Prostate gland (tissue), 2 donors: ENCODE results near the gene ANKFY1.

Experiments
- CTCF ChIP-seq, 4 experiments: fragments of 200-600 bp in 2 of 4; fragments of 450-650 bp in 2 of 4; sonication (generic) in 2 of 4; IDR thresholded peaks; 1 replicate in 3 of 4; 2 replicates in 1 of 4; pipeline ENCODE4 v1.5.1; 2016 to 2019; ENCODE audit warnings: antibody characterized with exemption in 4 of 4, mild to moderate bottlenecking in 2 of 4, moderate library complexity in 2 of 4
- POLR2AphosphoS5 ChIP-seq: sonication (generic); formaldehyde crosslinking; IDR thresholded peaks from one replicate; pipeline ENCODE4 v1.6.1; 2017; ENCODE audit warnings: antibody characterized with exemption

GRCh38 chr17:4156750-4157381 lies 106.9 kb downstream of the ANKFY1 start:
- no peak for TF ChIP-seq POLR2AphosphoS5
- no peak for TF ChIP-seq CTCF (IDR thresholded peaks at IDR 0.05)
